A549 treated with CpdA at 1 μM for 4 hours (cell line): ENCODE results near the gene PPM1D. TPM values are rescaled to one million over a fixed set of nuclear protein-coding genes. Genes with fewer than 3 reads are reported as not detected.

Source experiments
- total RNA-seq: library from RNA; stranded (reverse); fragments of 200-300 nt; extraction: Qiagen RNA extraction; gene quantifications from 5 replicates; pipeline ENCODE4 v1.2.3, GENCODE V29; 2022; ENCODE audit warnings: low read depth

The PPM1D gene
- 18.2 to 21.3 TPM (median 20.2 TPM) in 5 replicates for total RNA-seq

DNA sequence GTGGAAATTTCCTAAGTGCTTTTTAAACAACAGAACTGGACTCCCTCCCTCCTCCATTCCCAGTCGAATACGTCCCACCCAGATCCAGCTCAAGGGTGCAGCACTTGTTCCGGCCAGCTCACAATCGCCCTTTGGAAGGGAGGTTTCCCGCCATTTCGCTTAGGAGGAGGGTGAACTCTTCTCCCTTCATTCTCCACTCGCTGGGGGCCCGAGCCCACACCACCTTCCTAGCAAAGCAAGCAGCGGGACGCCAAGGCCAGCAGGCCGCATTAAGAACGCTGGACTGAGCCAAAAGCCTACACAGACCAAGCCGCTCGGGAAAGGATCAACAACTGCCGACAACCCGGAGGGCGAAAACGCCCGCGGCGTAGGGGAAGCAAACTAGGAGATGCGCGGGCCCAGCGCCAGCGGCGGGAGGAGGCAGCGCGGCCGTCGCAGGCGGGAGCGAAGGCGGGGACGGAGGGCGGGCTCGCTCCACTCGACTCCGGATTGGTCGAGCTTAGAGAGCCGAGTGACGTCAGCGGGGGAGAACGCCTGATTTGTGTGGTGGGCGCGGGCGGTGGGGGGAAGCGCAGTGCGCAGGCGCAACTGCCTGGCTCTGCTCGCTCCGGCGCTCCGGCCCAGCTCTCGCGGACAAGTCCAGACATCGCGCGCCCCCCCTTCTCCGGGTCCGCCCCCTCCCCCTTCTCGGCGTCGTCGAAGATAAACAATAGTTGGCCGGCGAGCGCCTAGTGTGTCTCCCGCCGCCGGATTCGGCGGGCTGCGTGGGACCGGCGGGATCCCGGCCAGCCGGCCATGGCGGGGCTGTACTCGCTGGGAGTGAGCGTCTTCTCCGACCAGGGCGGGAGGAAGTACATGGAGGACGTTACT, at the start of gene PPM1D:
Gene PPM1D (plus strand): TSS at position 574 of the 870 bp plus-strand sequence. CDS start 222 bp downstream, at position 796.

DNA sequence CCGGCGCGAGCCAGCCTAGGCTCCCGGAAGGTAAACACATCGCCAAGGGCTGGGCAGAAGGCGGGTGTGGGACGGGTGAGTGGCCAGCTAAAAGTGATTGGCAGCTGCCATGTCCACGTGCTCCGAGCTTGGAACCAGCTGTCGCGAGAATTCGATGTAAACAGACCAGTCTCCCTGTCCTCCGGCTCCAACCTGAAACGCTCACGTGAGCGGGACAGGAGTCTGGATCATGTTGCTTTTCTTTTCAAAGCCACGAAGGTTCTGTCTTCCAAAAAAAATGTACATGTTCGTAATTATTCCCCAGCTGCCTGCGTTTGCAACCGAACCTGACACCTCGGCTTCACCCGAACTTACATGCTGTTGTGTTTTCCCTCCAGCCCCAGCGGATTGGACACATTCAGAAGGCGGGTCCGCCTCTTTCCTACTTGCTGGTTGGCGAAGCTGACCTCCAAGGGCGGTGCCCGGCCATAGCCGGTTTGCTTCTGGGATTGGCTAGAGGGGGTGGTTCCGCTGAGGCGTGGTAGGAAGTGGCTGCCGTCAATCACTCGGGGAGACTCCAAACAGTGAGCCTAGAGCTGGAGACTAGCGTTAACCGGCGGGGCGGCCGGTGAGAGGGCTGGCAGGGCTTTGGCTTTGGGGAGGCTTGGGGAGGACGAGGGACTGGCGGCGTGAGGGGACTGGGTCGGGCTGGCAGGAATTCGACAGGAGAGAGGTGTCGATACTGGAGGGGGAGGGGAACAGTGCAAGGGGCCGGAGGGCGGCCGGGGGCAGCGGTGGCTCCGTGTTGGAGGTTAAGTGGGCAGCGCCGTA, 77.5 kb downstream of the PPM1D start, which contains the start of gene BCAS3:
Gene BCAS3 (plus strand): TSS at position 544 of the 810 bp plus-strand sequence.

Other genes with a start within 250 kb of the PPM1D start
- gene USP32, start 208.1 kb upstream of the PPM1D start, total RNA-seq, result 31.2 to 37.5 TPM (median 34.1 TPM) in 5 replicates
- 0.14 to 0.20 TPM (median 0.17 TPM) in 4 of 5 replicates, not detected in the other for gene CHCT1, start 177.7 kb upstream of the PPM1D start, total RNA-seq
- gene APPBP2, start 74.0 kb upstream of the PPM1D start, total RNA-seq, result 11.9 to 20.5 TPM (median 18.2 TPM) in 5 replicates
- 7.7 to 8.3 TPM (median 7.7 TPM) in 5 replicates for gene BCAS3, start 77.7 kb downstream of the PPM1D start, total RNA-seq